Right lobe of liver (tissue), 6 donors: Measurements from ENCODE around the gene MAP7. TPM values are rescaled to one million over a fixed set of nuclear protein-coding genes. Genes with fewer than 3 reads are reported as not detected.

ENCODE experiments used
- ATAC-seq, 4 donors: fragments of 200-7000 bp; cut with Tn5 transposase; one replicate each; pipeline ENCODE4 v1.9.1; 2020; ENCODE audit warnings: mild to moderate bottlenecking in 4 of 4, moderate library complexity in 4 of 4
- DNase-seq, 3 donors: peaks; one replicate each; pipeline ENCODE4 v3.0.0-alpha.2; 2020
- H3K27ac ChIP-seq, 3 donors: fragments of 200-600 bp; one replicate each; pipeline ENCODE4 v1.8.0; 2022
- H3K27me3 ChIP-seq, 2 donors: fragments of 200-600 bp; one replicate each; pipeline ENCODE4 v1.8.0; 2022
- H3K36me3 ChIP-seq, 4 donors: fragments of 200-600 bp; sonication (generic) in 1 of 4; one replicate each; pipeline versions ENCODE4 v1.5.1 to v1.8.0; 2017 to 2022; ENCODE audit warnings: control low read depth in 1 of 4
- H3K4me1 ChIP-seq, 4 donors: fragments of 200-600 bp; sonication (generic) in 1 of 4; one replicate each; pipeline versions ENCODE4 v1.5.1 to v1.8.0; 2017 to 2022; ENCODE audit warnings: control low read depth in 1 of 4
- H3K4me3 ChIP-seq, 3 donors: fragments of 200-600 bp; one replicate each; pipeline ENCODE4 v1.8.0; 2022
- H3K9me3 ChIP-seq, 4 donors: fragments of 200-600 bp; sonication (generic) in 1 of 4; one replicate each; pipeline versions ENCODE4 v1.5.1 to v1.8.0; 2017 to 2022; ENCODE audit warnings: control low read depth in 1 of 4
- POLR2A ChIP-seq: fragments of 450-650 bp; IDR thresholded peaks from one replicate; pipeline ENCODE4 v1.6.1; 2017; ENCODE audit warnings: antibody characterized with exemption, mild to moderate bottlenecking
- WGBS: methylation state at CpG from one replicate; pipeline ENCODE4 v1.1.6; 2018; ENCODE audit warnings: low coverage, low lambda C conversion rate; ENCODE audit not compliant: insufficient coverage; ENCODE audit errors: missing lambda C conversion rate; 5-methylcytosine and 5-hydroxymethylcytosine counted together
- intact Hi-C, 2 donors: fragments of 100-400 bp; cut with DNase I; formaldehyde crosslinking; loops; one replicate each; pipeline versions ENCODE4 v1.11.2 to v1.14.1; 2022
- total RNA-seq, 6 experiments: library from RNA; depleted of rRNA in 2 of 6; stranded (reverse); fragments of >200 nt in 2 of 6; fragmentation: NEBNext Ultra II Directional in 3 of 6; extraction: Animal tissue kit (Norgen Biotek cat#: 25700) in 3 of 6; gene quantifications; one replicate each; pipeline versions ENCODE4 v1.1.0 to v1.2.4, GENCODE V29; 2016 to 2023
- TF ChIP-seq, protein P1 (sequence below), 4 donors: fragments of 200-600 bp in 3 of 4; fragments of 450-650 bp in 1 of 4; IDR thresholded peaks; one replicate each; pipeline versions ENCODE4 v1.5.1 to v1.8.0; 2016 to 2022; ENCODE audit warnings: antibody characterized with exemption in 4 of 4, mild to moderate bottlenecking in 2 of 4
- donor health status: DM: no; HTN: yes; CAD: no.
- donor health status: DM: no; HTN: no; CAD: no.
- donor health status: DM: no; HTN: no; CAD: no.
- donor health status: DM: no; HTN: yes; CAD: no.
- donor health status: DM: no; HTN: yes; CAD: no.

MAP7 gene
- total RNA-seq, 6 experiments from 2014 or later: 14.8 to 20.9 (median 17.9) TPM

DNA sequence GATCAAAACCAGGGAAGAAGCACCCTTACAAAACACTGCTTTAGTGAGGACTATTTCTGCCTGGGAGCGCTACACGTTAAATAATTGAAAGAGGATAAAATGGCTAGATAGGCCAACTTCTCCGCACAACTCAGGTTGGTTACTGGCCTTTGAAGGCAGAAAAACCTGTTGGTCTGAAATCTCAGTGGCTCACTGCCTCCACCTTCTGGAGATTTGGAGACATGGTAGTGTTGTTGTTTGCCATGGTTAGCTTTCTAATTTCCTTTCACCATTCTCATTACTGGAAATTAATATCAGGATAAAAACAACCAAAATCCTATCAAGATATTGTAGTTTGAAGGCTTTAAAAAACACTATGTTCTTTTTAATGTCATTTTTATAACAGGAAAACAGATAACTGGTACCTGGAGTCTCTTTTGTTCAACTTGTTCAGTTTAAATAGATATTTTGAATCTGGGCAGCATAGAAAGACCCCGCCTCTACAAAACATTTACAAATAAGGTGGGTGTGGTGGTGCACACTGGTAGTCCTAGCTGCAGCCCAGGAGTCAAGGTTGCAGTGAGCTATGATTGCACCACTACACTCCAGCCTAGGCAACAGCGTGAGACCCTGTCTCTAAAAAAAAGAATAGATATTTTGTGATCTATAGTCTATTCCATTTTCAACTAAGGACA lies 233.1 kb downstream of the MAP7 start:
- Histone ChIP-seq H3K36me3 (no peaks in the 10 kb centered on the region), H3K4me3 (no peak overlapping the region), H3K9me3 (no peaks in the 10 kb centered on the region), H3K4me1 (no peaks in the 10 kb centered on the region), H3K27me3 (no peaks in the 10 kb centered on the region), H3K27ac (no peak overlapping the region)
- TF ChIP-seq, protein P1, sequence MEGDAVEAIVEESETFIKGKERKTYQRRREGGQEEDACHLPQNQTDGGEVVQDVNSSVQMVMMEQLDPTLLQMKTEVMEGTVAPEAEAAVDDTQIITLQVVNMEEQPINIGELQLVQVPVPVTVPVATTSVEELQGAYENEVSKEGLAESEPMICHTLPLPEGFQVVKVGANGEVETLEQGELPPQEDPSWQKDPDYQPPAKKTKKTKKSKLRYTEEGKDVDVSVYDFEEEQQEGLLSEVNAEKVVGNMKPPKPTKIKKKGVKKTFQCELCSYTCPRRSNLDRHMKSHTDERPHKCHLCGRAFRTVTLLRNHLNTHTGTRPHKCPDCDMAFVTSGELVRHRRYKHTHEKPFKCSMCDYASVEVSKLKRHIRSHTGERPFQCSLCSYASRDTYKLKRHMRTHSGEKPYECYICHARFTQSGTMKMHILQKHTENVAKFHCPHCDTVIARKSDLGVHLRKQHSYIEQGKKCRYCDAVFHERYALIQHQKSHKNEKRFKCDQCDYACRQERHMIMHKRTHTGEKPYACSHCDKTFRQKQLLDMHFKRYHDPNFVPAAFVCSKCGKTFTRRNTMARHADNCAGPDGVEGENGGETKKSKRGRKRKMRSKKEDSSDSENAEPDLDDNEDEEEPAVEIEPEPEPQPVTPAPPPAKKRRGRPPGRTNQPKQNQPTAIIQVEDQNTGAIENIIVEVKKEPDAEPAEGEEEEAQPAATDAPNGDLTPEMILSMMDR (IDR thresholded peaks at IDR 0.05): peak; percentile 75 to 86 (median 82)
- TF ChIP-seq POLR2A: no peak
- intact Hi-C loops: no loop called here
- ATAC-seq (peak; percentile 90 to 96 (median 92)), DNase-seq (peak in 1 of 3 donors; percentile 60)
- WGBS: 25% methylated on average over 5 of the region's 5 CpGs

DNA sequence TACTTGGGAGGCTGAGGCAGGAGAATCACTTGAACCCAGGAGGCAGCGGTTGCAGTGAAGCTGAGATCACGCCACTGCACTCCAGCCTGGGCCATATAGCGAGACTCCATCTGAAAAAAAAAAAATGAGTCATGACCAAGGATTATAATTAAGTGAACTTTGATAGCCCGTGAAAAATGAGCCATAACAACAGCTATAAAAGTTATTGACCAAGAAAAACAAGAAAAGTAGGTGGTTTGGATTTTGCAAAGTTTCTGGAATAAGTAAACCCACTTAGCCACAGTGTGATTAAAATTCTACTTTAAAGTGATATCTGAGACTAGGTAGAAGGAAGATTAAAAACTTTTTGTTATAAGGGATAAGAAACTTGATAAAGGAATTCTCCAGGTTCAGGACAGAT lies 234.6 kb downstream of the MAP7 start:
- Histone ChIP-seq H3K27me3 (no peaks in the 10 kb centered on the region), H3K36me3 (no peaks in the 10 kb centered on the region), H3K4me3 (no peak overlapping the region), H3K9me3 (no peaks in the 10 kb centered on the region), H3K4me1 (no peaks in the 10 kb centered on the region), H3K27ac (no peak overlapping the region)
- intact Hi-C loops: no loop called here
- WGBS: 58% methylated on average over 2 of the region's 4 CpGs
- ATAC-seq (no peak), DNase-seq (no peak)
- TF ChIP-seq, protein P1 (IDR thresholded peaks at IDR 0.05): no peak
- no peak for TF ChIP-seq POLR2A

GRCh38 chr6:136312975-136313374 lies 237.2 kb downstream of the MAP7 start:
- H3K27me3 ChIP-seq: no peaks in the 10 kb centered on the region
- intact Hi-C loops: no loop called here
- TF ChIP-seq, protein P1 (IDR thresholded peaks at IDR 0.05): no peak
- no peak for TF ChIP-seq POLR2A
- 80% methylated on average over 3 of the region's 3 CpGs for WGBS
- no peak overlapping the region for H3K4me3 ChIP-seq
- H3K27ac ChIP-seq: no peak overlapping the region
- no peaks in the 10 kb centered on the region for H3K4me1 ChIP-seq
- no peaks in the 10 kb centered on the region for H3K9me3 ChIP-seq
- DNase-seq (no peak), ATAC-seq (no peak)
- no peaks in the 10 kb centered on the region for H3K36me3 ChIP-seq

- Histone ChIP-seq H3K9me3 (no peaks in the 10 kb centered on the region), H3K27me3 (no peaks in the 10 kb centered on the region), H3K36me3 (no peaks in the 10 kb centered on the region), H3K4me3 (no peak overlapping the region), H3K4me1 (no peaks in the 10 kb centered on the region), H3K27ac (no peak overlapping the region)
- no peak for ATAC-seq
- TF ChIP-seq, protein P1 (IDR thresholded peaks at IDR 0.05): no peak
- 80% methylated on average over 1 of the region's 1 CpG for WGBS
- no peak for DNase-seq
- intact Hi-C loops: no loop called here
Measured at GRCh38 chr6:136309729-136310311, 240.4 kb downstream of the MAP7 start.
